ENCODE results near the gene MAD1L1. TPM values are rescaled to one million over a fixed set of nuclear protein-coding genes. Genes with fewer than 3 reads are reported as not detected.

Gene MAD1L1
- total and polyA plus RNA-seq, 2 of the 4 experiments (the other 2 are of a cell fraction): 29.0 to 40.9 TPM

DNA sequence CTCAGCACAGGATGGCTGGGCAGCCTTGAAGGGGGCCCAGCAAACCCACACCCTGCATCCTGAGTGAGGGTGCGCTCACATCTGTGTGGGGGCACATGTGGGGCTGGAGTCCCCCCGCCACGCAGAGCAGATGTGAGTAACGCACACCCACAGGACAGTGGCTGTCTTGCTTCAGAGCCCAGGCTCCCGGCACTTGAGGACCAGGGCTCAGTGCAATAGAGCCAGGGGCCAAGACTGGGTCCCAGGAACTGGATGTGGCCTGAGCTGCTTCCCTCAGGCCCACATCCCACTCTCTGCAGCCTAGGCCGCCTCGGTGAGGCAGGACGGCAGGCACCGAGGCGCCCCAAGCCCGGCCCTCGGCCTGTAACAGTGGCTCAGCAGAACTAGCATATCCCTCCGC lies 159.9 kb downstream of the MAD1L1 start:
- no peak for TF ChIP-seq BHLHE40 (IDR thresholded peaks at IDR 0.05; ENCODE audit: low read depth, low read length)
- TF ChIP-seq FOS (IDR thresholded peaks at IDR 0.05; ENCODE audit: low read depth, low read length): no peak
- TF ChIP-seq CEBPB (IDR thresholded peaks at IDR 0.05; ENCODE audit: low read depth, low read length): no peak
- TF ChIP-seq NFE2L2 (IDR thresholded peaks at IDR 0.05; ENCODE audit: low read depth, low read length): no peak
- no peak for TF ChIP-seq MAZ (IDR thresholded peaks at IDR 0.05; ENCODE audit: borderline replicate concordance, low read depth, low read length)
- TF ChIP-seq, protein P1, sequence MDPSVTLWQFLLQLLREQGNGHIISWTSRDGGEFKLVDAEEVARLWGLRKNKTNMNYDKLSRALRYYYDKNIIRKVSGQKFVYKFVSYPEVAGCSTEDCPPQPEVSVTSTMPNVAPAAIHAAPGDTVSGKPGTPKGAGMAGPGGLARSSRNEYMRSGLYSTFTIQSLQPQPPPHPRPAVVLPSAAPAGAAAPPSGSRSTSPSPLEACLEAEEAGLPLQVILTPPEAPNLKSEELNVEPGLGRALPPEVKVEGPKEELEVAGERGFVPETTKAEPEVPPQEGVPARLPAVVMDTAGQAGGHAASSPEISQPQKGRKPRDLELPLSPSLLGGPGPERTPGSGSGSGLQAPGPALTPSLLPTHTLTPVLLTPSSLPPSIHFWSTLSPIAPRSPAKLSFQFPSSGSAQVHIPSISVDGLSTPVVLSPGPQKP (IDR thresholded peaks at IDR 0.05; ENCODE audit: borderline replicate concordance, low read depth, low read length): no peak
- no peak for TF ChIP-seq RFX5 (IDR thresholded peaks at IDR 0.05; ENCODE audit: low read depth, low read length)
- TF ChIP-seq, protein P2, sequence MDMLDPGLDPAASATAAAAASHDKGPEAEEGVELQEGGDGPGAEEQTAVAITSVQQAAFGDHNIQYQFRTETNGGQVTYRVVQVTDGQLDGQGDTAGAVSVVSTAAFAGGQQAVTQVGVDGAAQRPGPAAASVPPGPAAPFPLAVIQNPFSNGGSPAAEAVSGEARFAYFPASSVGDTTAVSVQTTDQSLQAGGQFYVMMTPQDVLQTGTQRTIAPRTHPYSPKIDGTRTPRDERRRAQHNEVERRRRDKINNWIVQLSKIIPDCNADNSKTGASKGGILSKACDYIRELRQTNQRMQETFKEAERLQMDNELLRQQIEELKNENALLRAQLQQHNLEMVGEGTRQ (IDR thresholded peaks at IDR 0.05; ENCODE audit: low read depth, low read length): no peak
- no peak for TF ChIP-seq MXI1 (IDR thresholded peaks at IDR 0.05; ENCODE audit: borderline replicate concordance, low read depth, low read length)
- no peak for TF ChIP-seq RCOR1 (IDR thresholded peaks at IDR 0.05; ENCODE audit: insufficient replicate concordance, low read length)
- no peak for TF ChIP-seq RAD21 (IDR thresholded peaks at IDR 0.05; ENCODE audit: low read length)
- TF ChIP-seq, protein P3, sequence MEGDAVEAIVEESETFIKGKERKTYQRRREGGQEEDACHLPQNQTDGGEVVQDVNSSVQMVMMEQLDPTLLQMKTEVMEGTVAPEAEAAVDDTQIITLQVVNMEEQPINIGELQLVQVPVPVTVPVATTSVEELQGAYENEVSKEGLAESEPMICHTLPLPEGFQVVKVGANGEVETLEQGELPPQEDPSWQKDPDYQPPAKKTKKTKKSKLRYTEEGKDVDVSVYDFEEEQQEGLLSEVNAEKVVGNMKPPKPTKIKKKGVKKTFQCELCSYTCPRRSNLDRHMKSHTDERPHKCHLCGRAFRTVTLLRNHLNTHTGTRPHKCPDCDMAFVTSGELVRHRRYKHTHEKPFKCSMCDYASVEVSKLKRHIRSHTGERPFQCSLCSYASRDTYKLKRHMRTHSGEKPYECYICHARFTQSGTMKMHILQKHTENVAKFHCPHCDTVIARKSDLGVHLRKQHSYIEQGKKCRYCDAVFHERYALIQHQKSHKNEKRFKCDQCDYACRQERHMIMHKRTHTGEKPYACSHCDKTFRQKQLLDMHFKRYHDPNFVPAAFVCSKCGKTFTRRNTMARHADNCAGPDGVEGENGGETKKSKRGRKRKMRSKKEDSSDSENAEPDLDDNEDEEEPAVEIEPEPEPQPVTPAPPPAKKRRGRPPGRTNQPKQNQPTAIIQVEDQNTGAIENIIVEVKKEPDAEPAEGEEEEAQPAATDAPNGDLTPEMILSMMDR (conservative IDR thresholded peaks at IDR 0.05; ENCODE audit: low read depth, low read length): no peak
- no peak for TF ChIP-seq CHD1 (IDR thresholded peaks at IDR 0.05; ENCODE audit: low read depth, low read length)
- no peak for TF ChIP-seq SMC3 (IDR thresholded peaks at IDR 0.05; ENCODE audit: low read depth, low read length)
- TF ChIP-seq MAFK (IDR thresholded peaks at IDR 0.05; ENCODE audit: low read depth, low read length): no peak
- Histone ChIP-seq H3K4me3 (ENCODE audit: insufficient read depth, low read depth, low read length) (no peak overlapping the region), H3K4me1 (ENCODE audit: control insufficient read depth, insufficient read depth, low read length) (no peaks in the 10 kb centered on the region), H2BK15ac (ENCODE audit: low read depth, low read length) (no peak overlapping the region), H3K56ac (ENCODE audit: extremely low read depth, insufficient read depth, low read length) (no peak overlapping the region), H3K27me3 (ENCODE audit: control insufficient read depth, insufficient read depth, low read length) (no peaks in the 10 kb centered on the region), H2BK120ac (ENCODE audit: low read depth, low read length) (no peak overlapping the region), H3K18ac (ENCODE audit: low read depth, low read length) (no peak overlapping the region), H2BK20ac (ENCODE audit: low read depth, low read length) (no peak overlapping the region), H4K20me1 (ENCODE audit: insufficient read depth, low read length) (no peaks in the 10 kb centered on the region), H3K23ac (ENCODE audit: low read depth, low read length) (no peak overlapping the region), H4K91ac (ENCODE audit: insufficient read depth, low read depth, low read length) (no peak overlapping the region), H2AFZ (replicated peaks; ENCODE audit: low read length, poor library complexity) (no peak overlapping the region), H3K4ac (ENCODE audit: low read depth, low read length) (no peak overlapping the region), H3K27ac (ENCODE audit: insufficient read depth, low read length) (no peak overlapping the region), H3K79me1 (ENCODE audit: low read depth in 1 of 2, low read length in 2 of 2) (peaks cover 0 to 9% of the 10 kb centered on the region in 2 experiments; a peak in 2 of 4 replicates), H2AK5ac (ENCODE audit: low read depth, low read length) (no peak overlapping the region), H4K5ac (ENCODE audit: low read depth, low read length) (no peak overlapping the region), H3K9ac (ENCODE audit: low read depth, low read length) (no peak overlapping the region), H2BK5ac (ENCODE audit: low read depth, low read length, poor library complexity, severe bottlenecking) (no peak overlapping the region), H3K4me2 (ENCODE audit: low read depth, low read length) (no peak overlapping the region), H3K9me1 (ENCODE audit: insufficient read depth, low read length) (peaks cover 4% of the 10 kb centered on the region; the same call in 1 of the 2 replicates), H3K36me3 (ENCODE audit: control insufficient read depth, insufficient read depth, low read length) (peaks cover 15% of the 10 kb centered on the region), H3K9me3 (ENCODE audit: control insufficient read depth, insufficient read depth, low read length) (no peaks in the 10 kb centered on the region), H4K8ac (ENCODE audit: low read depth in 2 of 2, low read length in 2 of 2) (no peak overlapping the region), H3K14ac (replicated peaks; ENCODE audit: low read depth, low read length) (no peak overlapping the region), H2AK9ac (replicated peaks; ENCODE audit: low read depth, low read length, poor library complexity) (peak overlapping the region; percentile 5)
- ChIA-PET POLR2A (ENCODE audit: unreplicated experiment) (no interaction called here), CTCF (no interaction called here)
- 100% methylated on average over 1 of the region's 13 CpGs; no CpG with 5 or more reads in 1 of the 2 experiments for WGBS, 2 experiments (ENCODE audit: extremely low coverage in 2 of 2, insufficient read length in 1 of 2)
- no peak for DNase-seq
- no TSS peak for BruUV-seq (replicated peaks)
- ATAC-seq (ENCODE audit: low read depth): no peak
- in situ Hi-C loops (cut with MboI; ENCODE audit: low sequenced_read_pairs): no loop called here
- dilution Hi-C loops (cut with HindIII; ENCODE audit: low sequenced_read_pairs, unreplicated experiment): no loop called here
- intact Hi-C loops (cut with micrococcal nuclease): no loop called here
